Measurements from ENCODE around the gene IMPDH1. TPM values are rescaled to one million over a fixed set of nuclear protein-coding genes. Genes with fewer than 3 reads are reported as not detected.

Gene IMPDH1
- total and polyA plus RNA-seq, 9 of the 15 experiments (the other 6 are each of a cell fraction or from before 2014, with no cell fraction given): 0.80 to 118 (median 64.3) TPM

DNA sequence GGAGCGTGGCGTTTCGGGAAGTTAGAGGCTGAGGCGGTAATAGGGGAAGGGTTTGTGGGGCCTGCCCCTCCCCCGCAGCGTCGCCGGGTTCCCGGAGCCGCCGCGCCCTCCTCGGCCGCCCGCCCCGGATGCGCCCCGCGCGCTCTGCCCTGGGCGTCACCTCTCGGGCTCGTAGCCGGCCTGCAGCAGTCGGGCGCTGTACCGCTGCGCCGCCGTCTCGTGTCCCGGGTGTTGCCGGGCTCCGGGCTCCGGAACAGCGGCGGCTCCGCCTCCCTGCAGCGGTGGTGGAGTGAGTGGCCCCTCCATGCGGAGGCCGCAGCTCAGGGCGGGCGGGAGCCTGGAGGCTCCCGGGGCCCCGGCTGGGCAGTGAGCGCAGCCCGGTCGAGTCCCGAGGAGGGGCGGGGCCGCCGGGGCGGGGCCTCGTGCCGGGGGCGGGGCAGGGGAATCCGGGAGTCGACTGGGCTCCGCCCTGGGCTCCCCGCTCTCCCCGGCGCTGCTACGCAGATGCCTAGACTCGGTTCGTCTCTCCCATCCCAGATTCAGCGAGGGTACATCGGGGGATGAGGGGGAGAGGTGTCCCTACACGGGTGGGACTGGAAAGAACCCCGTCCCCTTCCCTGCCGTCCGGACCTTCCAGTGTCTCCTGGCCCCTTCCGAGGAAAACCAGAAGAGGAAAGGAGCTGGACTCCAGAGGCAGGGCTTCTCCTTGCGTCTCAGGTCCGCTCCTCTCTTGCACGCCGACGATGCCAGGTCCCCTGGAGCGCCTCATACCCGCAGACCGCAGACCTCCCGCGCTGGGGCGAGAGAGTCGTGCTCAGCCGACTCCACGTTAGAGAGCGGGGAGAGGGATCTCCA lies at the start of gene IMPDH1 (continued):
- TF ChIP-seq NFIC (IDR thresholded peaks at IDR 0.05) (peak; percentile 59), ARID2 (IDR thresholded peaks at IDR 0.05) (no peak), JUND (IDR thresholded peaks at IDR 0.05; ENCODE audit: borderline replicate concordance, low read depth, low read length) (peak; percentile 2; the same call in 1 of the 2 replicates), JUND (tag; IDR thresholded peaks at IDR 0.05; ENCODE audit: borderline replicate concordance, low read depth, low read length) (no peak; the same call in 2 of the 3 replicates), ZNF175 (CRISPR knock-in tag; IDR thresholded peaks at IDR 0.05; ENCODE audit: low read depth) (no peak), ZNF589 (CRISPR knock-in tag; IDR thresholded peaks at IDR 0.05; ENCODE audit: low read depth) (no peak), FOSL1 (tag; conservative IDR thresholded peaks at IDR 0.05) (peak; percentile 36; the same call in 1 of the 2 replicates), ZNF717 (CRISPR knock-in tag; IDR thresholded peaks at IDR 0.05) (no peak), RBM17 (IDR thresholded peaks at IDR 0.05; ENCODE audit: borderline replicate concordance, low read depth, low read length) (no peak), ZNF830 (CRISPR knock-in tag; IDR thresholded peaks at IDR 0.05) (no peak), RFX5 (IDR thresholded peaks at IDR 0.05; ENCODE audit: low read depth, low read length) (no peak), FOXK2 (conservative IDR thresholded peaks at IDR 0.05 in 1 of 2, IDR thresholded peaks at IDR 0.05 in 1 of 2; ENCODE audit: low read depth in 2 of 2) (no peak)
- TF ChIP-seq, protein P1, sequence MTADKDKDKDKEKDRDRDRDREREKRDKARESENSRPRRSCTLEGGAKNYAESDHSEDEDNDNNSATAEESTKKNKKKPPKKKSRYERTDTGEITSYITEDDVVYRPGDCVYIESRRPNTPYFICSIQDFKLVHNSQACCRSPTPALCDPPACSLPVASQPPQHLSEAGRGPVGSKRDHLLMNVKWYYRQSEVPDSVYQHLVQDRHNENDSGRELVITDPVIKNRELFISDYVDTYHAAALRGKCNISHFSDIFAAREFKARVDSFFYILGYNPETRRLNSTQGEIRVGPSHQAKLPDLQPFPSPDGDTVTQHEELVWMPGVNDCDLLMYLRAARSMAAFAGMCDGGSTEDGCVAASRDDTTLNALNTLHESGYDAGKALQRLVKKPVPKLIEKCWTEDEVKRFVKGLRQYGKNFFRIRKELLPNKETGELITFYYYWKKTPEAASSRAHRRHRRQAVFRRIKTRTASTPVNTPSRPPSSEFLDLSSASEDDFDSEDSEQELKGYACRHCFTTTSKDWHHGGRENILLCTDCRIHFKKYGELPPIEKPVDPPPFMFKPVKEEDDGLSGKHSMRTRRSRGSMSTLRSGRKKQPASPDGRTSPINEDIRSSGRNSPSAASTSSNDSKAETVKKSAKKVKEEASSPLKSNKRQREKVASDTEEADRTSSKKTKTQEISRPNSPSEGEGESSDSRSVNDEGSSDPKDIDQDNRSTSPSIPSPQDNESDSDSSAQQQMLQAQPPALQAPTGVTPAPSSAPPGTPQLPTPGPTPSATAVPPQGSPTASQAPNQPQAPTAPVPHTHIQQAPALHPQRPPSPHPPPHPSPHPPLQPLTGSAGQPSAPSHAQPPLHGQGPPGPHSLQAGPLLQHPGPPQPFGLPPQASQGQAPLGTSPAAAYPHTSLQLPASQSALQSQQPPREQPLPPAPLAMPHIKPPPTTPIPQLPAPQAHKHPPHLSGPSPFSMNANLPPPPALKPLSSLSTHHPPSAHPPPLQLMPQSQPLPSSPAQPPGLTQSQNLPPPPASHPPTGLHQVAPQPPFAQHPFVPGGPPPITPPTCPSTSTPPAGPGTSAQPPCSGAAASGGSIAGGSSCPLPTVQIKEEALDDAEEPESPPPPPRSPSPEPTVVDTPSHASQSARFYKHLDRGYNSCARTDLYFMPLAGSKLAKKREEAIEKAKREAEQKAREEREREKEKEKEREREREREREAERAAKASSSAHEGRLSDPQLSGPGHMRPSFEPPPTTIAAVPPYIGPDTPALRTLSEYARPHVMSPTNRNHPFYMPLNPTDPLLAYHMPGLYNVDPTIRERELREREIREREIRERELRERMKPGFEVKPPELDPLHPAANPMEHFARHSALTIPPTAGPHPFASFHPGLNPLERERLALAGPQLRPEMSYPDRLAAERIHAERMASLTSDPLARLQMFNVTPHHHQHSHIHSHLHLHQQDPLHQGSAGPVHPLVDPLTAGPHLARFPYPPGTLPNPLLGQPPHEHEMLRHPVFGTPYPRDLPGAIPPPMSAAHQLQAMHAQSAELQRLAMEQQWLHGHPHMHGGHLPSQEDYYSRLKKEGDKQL (CRISPR knock-in tag; IDR thresholded peaks at IDR 0.05; ENCODE audit: borderline replicate concordance): no peak
- TF ChIP-seq, protein P2, sequence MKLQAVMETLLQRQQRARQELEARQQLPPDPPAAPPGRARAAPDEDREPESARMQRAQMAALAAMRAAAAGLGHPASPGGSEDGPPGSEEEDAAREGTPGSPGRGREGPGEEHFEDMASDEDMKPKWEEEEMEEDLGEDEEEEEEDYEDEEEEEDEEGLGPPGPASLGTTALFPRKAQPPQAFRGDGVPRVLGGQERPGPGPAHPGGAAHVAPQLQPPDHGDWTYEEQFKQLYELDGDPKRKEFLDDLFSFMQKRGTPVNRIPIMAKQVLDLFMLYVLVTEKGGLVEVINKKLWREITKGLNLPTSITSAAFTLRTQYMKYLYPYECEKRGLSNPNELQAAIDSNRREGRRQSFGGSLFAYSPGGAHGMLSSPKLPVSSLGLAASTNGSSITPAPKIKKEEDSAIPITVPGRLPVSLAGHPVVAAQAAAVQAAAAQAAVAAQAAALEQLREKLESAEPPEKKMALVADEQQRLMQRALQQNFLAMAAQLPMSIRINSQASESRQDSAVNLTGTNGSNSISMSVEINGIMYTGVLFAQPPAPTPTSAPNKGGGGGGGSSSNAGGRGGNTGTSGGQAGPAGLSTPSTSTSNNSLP (IDR thresholded peaks at IDR 0.05; ENCODE audit: borderline replicate concordance, low read depth, low read length): no peak
- TF ChIP-seq, protein P3, sequence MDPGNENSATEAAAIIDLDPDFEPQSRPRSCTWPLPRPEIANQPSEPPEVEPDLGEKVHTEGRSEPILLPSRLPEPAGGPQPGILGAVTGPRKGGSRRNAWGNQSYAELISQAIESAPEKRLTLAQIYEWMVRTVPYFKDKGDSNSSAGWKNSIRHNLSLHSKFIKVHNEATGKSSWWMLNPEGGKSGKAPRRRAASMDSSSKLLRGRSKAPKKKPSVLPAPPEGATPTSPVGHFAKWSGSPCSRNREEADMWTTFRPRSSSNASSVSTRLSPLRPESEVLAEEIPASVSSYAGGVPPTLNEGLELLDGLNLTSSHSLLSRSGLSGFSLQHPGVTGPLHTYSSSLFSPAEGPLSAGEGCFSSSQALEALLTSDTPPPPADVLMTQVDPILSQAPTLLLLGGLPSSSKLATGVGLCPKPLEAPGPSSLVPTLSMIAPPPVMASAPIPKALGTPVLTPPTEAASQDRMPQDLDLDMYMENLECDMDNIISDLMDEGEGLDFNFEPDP (CRISPR knock-in tag; IDR thresholded peaks at IDR 0.05): peak; percentile 67; the same call in 1 of the 2 replicates
- TF ChIP-seq, protein P4, sequence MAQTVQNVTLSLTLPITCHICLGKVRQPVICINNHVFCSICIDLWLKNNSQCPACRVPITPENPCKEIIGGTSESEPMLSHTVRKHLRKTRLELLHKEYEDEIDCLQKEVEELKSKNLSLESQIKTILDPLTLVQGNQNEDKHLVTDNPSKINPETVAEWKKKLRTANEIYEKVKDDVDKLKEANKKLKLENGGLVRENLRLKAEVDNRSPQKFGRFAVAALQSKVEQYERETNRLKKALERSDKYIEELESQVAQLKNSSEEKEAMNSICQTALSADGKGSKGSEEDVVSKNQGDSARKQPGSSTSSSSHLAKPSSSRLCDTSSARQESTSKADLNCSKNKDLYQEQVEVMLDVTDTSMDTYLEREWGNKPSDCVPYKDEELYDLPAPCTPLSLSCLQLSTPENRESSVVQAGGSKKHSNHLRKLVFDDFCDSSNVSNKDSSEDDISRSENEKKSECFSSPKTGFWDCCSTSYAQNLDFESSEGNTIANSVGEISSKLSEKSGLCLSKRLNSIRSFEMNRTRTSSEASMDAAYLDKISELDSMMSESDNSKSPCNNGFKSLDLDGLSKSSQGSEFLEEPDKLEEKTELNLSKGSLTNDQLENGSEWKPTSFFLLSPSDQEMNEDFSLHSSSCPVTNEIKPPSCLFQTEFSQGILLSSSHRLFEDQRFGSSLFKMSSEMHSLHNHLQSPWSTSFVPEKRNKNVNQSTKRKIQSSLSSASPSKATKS (CRISPR knock-in tag; IDR thresholded peaks at IDR 0.05): no peak
